ENCODE data around the gene ATP1A2. TPM values are rescaled to one million over a fixed set of nuclear protein-coding genes. Genes with fewer than 3 reads are reported as not detected.

The ATP1A2 gene
- total and polyA plus RNA-seq, 2 of the 8 experiments (the other 6 are each of a cell fraction or from before 2014, with no cell fraction given), result 39.7 to 40.8 TPM

GRCh38 chr1:160139840-160140239 lies 24.3 kb downstream of the ATP1A2 start:
- Histone ChIP-seq H3K18ac (ENCODE audit: extremely low read depth, low read length) (no peak overlapping the region), H2BK20ac (ENCODE audit: low read length) (no peak overlapping the region), H3K23me2 (ENCODE audit: low read depth, low read length) (no peaks in the 10 kb centered on the region), H2BK15ac (ENCODE audit: low read length) (no peak overlapping the region), H3K9me3 (ENCODE audit: insufficient read depth in 2 of 2, low read depth in 1 of 2, low read length in 1 of 2) (no peaks in the 10 kb centered on the region), H2BK120ac (replicated peaks; ENCODE audit: low read depth, low read length) (no peak overlapping the region), H2BK5ac (ENCODE audit: low read depth, low read length) (no peak overlapping the region), H3K4ac (replicated peaks; ENCODE audit: insufficient read length, low read depth, low read length) (no peak overlapping the region), H4K8ac (ENCODE audit: extremely low read depth, insufficient read depth, low read length) (no peak overlapping the region), H3K27me3 (replicated peaks in 1 of 4; ENCODE audit: control insufficient read depth in 3 of 4, extremely low read depth in 1 of 4, insufficient read depth in 3 of 4, low read length in 3 of 4) (no peaks in the 10 kb centered on the region), H3K23ac (ENCODE audit: insufficient read length) (no peak overlapping the region), H3K14ac (ENCODE audit: insufficient read length) (no peak overlapping the region), H3K56ac (replicated peaks; ENCODE audit: insufficient read length, low read depth, low read length) (no peak overlapping the region), H3K79me1 (ENCODE audit: low read depth, low read length) (no peaks in the 10 kb centered on the region), H3K27ac (ENCODE audit: low read depth, low read length) (no peak overlapping the region), H4K91ac (replicated peaks; ENCODE audit: insufficient read length, low read length) (no peak overlapping the region), H3K79me2 (ENCODE audit: control insufficient read depth in 1 of 2, insufficient read depth in 2 of 2, low read length in 2 of 2) (no peaks in the 10 kb centered on the region), H4K20me1 (replicated peaks in 1 of 2; ENCODE audit: control insufficient read depth in 1 of 2, insufficient read depth in 2 of 2, low read length in 2 of 2) (no peaks in the 10 kb centered on the region), H3K4me3 (ENCODE audit: extremely low read depth in 1 of 4, insufficient read depth in 2 of 4, low read depth in 3 of 4, low read length in 4 of 4) (no peak overlapping the region), H3K4me1 (replicated peaks in 1 of 4; ENCODE audit: control insufficient read depth in 3 of 4, insufficient read depth in 4 of 4, low read length in 3 of 4) (no peaks in the 10 kb centered on the region), H2BK12ac (ENCODE audit: low read depth, low read length) (no peak overlapping the region), H3K4me2 (ENCODE audit: insufficient read depth in 1 of 2, low read depth in 2 of 2, low read length in 2 of 2) (no peak overlapping the region), H2AK5ac (ENCODE audit: low read depth, low read length) (no peak overlapping the region), H2AFZ (ENCODE audit: low read length) (no peak overlapping the region), H3K36me3 (ENCODE audit: control insufficient read depth in 2 of 4, insufficient read depth in 4 of 4, low read length in 3 of 4) (peaks cover 2 to 37% (median 20%) of the 10 kb centered on the region in 4 experiments; a peak in 6 of 8 replicates), H4K5ac (ENCODE audit: insufficient read length, low read depth, low read length) (no peak overlapping the region), H3K9ac (replicated peaks in 1 of 4; ENCODE audit: extremely low read depth in 1 of 4, low read depth in 3 of 4, low read length in 3 of 4) (no peak overlapping the region)
- 95% methylated on average over 8 of the region's 8 CpGs; no CpG with 5 or more reads in 1 of the 2 experiments for WGBS, 2 experiments (ENCODE audit: extremely low coverage in 1 of 2, insufficient coverage in 1 of 2, insufficient read length in 1 of 2, insufficient replicate concordance in 2 of 2, low coverage in 1 of 2, low lambda C conversion rate in 2 of 2, missing lambda C conversion rate in 1 of 2)
- DNase-seq (ENCODE audit: low read depth in 1 of 2, low spot score in 2 of 2), result no peak
- FAIRE-seq, result no peak
- ChIA-PET CTCF (ENCODE audit: partially characterized antibody) (interaction anchor here (1.2 to 1.7 kb wide), 3 partner anchors 16 to 54 kb away, joined by 3 to 4 read pairs (median 4); no protein-coding TSS in a partner anchor), POLR2A (ENCODE audit: partially characterized antibody) (interaction anchor here (5.0 kb wide), 1 partner anchor 12 kb away, joined by 56 read pairs; no protein-coding TSS in a partner anchor)
- TF ChIP-seq BRCA1 (IDR thresholded peaks at IDR 0.05; ENCODE audit: low read depth, low read length) (no peak), POU5F1 (IDR thresholded peaks at IDR 0.05; ENCODE audit: low read depth, low read length) (no peak), YY1 (IDR thresholded peaks at IDR 0.05; ENCODE audit: low read depth, low read length) (no peak), SRF (IDR thresholded peaks at IDR 0.05; ENCODE audit: low read depth, low read length) (no peak), ATF3 (IDR thresholded peaks at IDR 0.05; ENCODE audit: insufficient read depth, low read depth, low read length) (no peak)
